Suprapubic skin (tissue), 4 donors: ENCODE results near the gene SUN2.

Experiments used
- EP300 ChIP-seq: sonication (generic); formaldehyde crosslinking; IDR thresholded peaks from one replicate; pipeline ENCODE4 v1.6.1; 2017; ENCODE audit warnings: antibody characterized with exemption
- POLR2AphosphoS5 ChIP-seq, 3 donors: sonication (generic); formaldehyde crosslinking; IDR thresholded peaks; one replicate each; pipeline ENCODE4 v1.6.1; 2017; ENCODE audit warnings: antibody characterized with exemption in 3 of 3
- TF ChIP-seq, protein P1 (sequence below), 2 donors: fragments of 200-600 bp in 1 of 2; fragments of 450-650 bp in 1 of 2; sonication (generic) in 1 of 2; IDR thresholded peaks; one replicate each; pipeline ENCODE4 v1.5.1; 2016 to 2019; ENCODE audit warnings: antibody characterized with exemption in 2 of 2, mild to moderate bottlenecking in 1 of 2, moderate library complexity in 1 of 2

DNA sequence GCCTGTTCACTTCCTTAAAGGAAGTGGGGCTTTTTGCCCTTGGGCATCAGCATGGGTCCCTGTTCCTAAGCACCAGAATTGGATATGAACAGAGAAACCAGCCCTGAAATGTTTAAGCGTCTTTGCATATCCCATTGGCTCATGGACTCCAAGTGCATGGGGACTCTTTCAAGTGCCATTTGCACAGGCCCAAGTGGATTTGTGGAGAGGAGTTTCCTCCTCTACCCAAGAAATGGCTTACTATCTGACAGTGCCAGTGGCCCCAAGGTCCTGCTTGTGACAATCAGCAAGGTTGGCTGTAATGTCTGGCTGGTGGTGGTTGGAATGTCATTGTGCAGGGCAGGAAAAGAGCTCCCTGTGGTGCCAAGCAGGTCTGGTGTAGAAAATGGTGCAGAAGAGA, 70.0 kb downstream of the SUN2 start:
- TF ChIP-seq, protein P1, sequence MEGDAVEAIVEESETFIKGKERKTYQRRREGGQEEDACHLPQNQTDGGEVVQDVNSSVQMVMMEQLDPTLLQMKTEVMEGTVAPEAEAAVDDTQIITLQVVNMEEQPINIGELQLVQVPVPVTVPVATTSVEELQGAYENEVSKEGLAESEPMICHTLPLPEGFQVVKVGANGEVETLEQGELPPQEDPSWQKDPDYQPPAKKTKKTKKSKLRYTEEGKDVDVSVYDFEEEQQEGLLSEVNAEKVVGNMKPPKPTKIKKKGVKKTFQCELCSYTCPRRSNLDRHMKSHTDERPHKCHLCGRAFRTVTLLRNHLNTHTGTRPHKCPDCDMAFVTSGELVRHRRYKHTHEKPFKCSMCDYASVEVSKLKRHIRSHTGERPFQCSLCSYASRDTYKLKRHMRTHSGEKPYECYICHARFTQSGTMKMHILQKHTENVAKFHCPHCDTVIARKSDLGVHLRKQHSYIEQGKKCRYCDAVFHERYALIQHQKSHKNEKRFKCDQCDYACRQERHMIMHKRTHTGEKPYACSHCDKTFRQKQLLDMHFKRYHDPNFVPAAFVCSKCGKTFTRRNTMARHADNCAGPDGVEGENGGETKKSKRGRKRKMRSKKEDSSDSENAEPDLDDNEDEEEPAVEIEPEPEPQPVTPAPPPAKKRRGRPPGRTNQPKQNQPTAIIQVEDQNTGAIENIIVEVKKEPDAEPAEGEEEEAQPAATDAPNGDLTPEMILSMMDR (IDR thresholded peaks at IDR 0.05): no peak
- TF ChIP-seq EP300 (no peak), POLR2AphosphoS5 (IDR thresholded peaks at IDR 0.05) (no peak)
